CD14-positive monocyte (primary cell): Measurements from ENCODE around the gene LRRN2. TPM values are rescaled to one million over a fixed set of nuclear protein-coding genes. Genes with fewer than 3 reads are reported as not detected.

Source experiments
- DNase-seq, 3 donors: peaks; one replicate each; pipeline ENCODE4 v3.0.0-alpha.2; 2011 to 2022
- H2AFZ ChIP-seq: 2 replicates; pipeline ENCODE4 v1.6.0; 2012; ENCODE audit warnings: mild to moderate bottlenecking, low read depth, low read length, inconsistent platforms; ENCODE audit not compliant: insufficient read depth, poor library complexity, severe bottlenecking
- H3K27ac ChIP-seq, 2 donors: 1 replicate in 1 of 2; 2 replicates in 1 of 2; pipeline ENCODE4 v1.5.1; 2012 to 2013; ENCODE audit warnings: low read length in 2 of 2, control low read depth in 1 of 2, inconsistent platforms in 1 of 2, low read depth in 1 of 2, mild to moderate bottlenecking in 1 of 2
- H3K27me3 ChIP-seq, 2 donors: one replicate each; pipeline versions ENCODE4 v1.6.0 to v1.6.1; 2011 to 2013; ENCODE audit warnings: low read length in 2 of 2; ENCODE audit not compliant: control insufficient read depth in 2 of 2, insufficient read depth in 2 of 2
- H3K36me3 ChIP-seq, 2 donors: replicated peaks in 1 of 2; 1 replicate in 1 of 2; 2 replicates in 1 of 2; pipeline versions ENCODE4 v1.5.1 to v1.6.1; 2012 to 2013; ENCODE audit warnings: low read length in 2 of 2, control low read depth in 1 of 2, inconsistent platforms in 1 of 2, mild to moderate bottlenecking in 1 of 2; ENCODE audit not compliant: insufficient read depth in 2 of 2, control insufficient read depth in 1 of 2
- H3K4me1 ChIP-seq, 2 donors: 1 replicate in 1 of 2; 2 replicates in 1 of 2; pipeline versions ENCODE4 v1.5.1 to v1.6.1; 2012 to 2013; ENCODE audit warnings: low read length in 2 of 2, control low read depth in 1 of 2, inconsistent platforms in 1 of 2, mild to moderate bottlenecking in 1 of 2, moderate library complexity in 1 of 2; ENCODE audit not compliant: insufficient read depth in 2 of 2, control insufficient read depth in 1 of 2
- H3K4me2 ChIP-seq: replicated peaks from 2 replicates; pipeline ENCODE3; 2012; ENCODE audit warnings: low read length, moderate library complexity, mild to moderate bottlenecking; ENCODE audit not compliant: poor library complexity, severe bottlenecking; ENCODE audit errors: extremely low read depth
- H3K4me3 ChIP-seq, 3 experiments: fragments of 200-600 bp in 1 of 3; sonication (generic) in 1 of 3; replicated peaks in 1 of 3; 1 replicate in 2 of 3; 2 replicates in 1 of 3; pipeline ENCODE4 v1.5.1; 2011 to 2013; ENCODE audit warnings: low read length in 3 of 3, mild to moderate bottlenecking in 3 of 3, control low read depth in 2 of 3, low read depth in 2 of 3, inconsistent platforms in 1 of 3, moderate library complexity in 1 of 3
- H3K79me2 ChIP-seq: 2 replicates; pipeline ENCODE4 v1.6.0; 2012; ENCODE audit warnings: mild to moderate bottlenecking, control low read depth, inconsistent platforms, low read length, moderate library complexity; ENCODE audit not compliant: insufficient read depth
- H3K9ac ChIP-seq: 2 replicates; pipeline ENCODE4 v1.6.0; 2017; ENCODE audit warnings: low read length, mild to moderate bottlenecking; ENCODE audit not compliant: insufficient read depth, poor library complexity, severe bottlenecking
- H3K9me3 ChIP-seq, 2 donors: replicated peaks in 1 of 2; 1 replicate in 1 of 2; 2 replicates in 1 of 2; pipeline versions ENCODE4 v1.5.1 to v1.6.1; 2012 to 2013; ENCODE audit warnings: low read length in 2 of 2, control low read depth in 1 of 2; ENCODE audit not compliant: control insufficient read depth in 1 of 2, insufficient read depth in 1 of 2
- H4K20me1 ChIP-seq: 2 replicates; pipeline ENCODE4 v1.6.0; 2012; ENCODE audit warnings: mild to moderate bottlenecking, low read length, control low read depth, moderate library complexity; ENCODE audit not compliant: insufficient read depth
- H3K27ac Mint-ChIP-seq, 7 donors: one replicate each; pipeline ENCODE4 v1.8.0; 2020; ENCODE audit warnings: mild to moderate bottlenecking in 7 of 7, mixed read lengths in 7 of 7, moderate library complexity in 6 of 7, inconsistent platforms in 2 of 7
- H3K27me3 Mint-ChIP-seq, 3 donors: one replicate each; pipeline ENCODE4 v1.8.0; 2021 to 2022; ENCODE audit warnings: low read depth in 3 of 3, mild to moderate bottlenecking in 3 of 3, mixed read lengths in 3 of 3, moderate library complexity in 3 of 3, inconsistent platforms in 1 of 3
- H3K36me3 Mint-ChIP-seq, 2 donors: one replicate each; pipeline ENCODE4 v1.8.0; 2020; ENCODE audit warnings: mixed read lengths in 2 of 2, inconsistent platforms in 1 of 2, mild to moderate bottlenecking in 1 of 2
- H3K4me1 Mint-ChIP-seq: one replicate; pipeline ENCODE4 v1.8.0; 2020; ENCODE audit warnings: mild to moderate bottlenecking, mixed read lengths
- H3K4me3 Mint-ChIP-seq, 2 donors: one replicate each; pipeline ENCODE4 v1.8.0; 2020; ENCODE audit warnings: mild to moderate bottlenecking in 2 of 2, mixed read lengths in 2 of 2, moderate library complexity in 1 of 2
- H3K9me3 Mint-ChIP-seq, 7 donors: one replicate each; pipeline ENCODE4 v1.8.0; 2020 to 2022; ENCODE audit warnings: mixed read lengths in 7 of 7, mild to moderate bottlenecking in 6 of 7, moderate library complexity in 6 of 7, inconsistent platforms in 2 of 7
- CTCF ChIP-seq: fragments of 200-600 bp; IDR thresholded peaks from one replicate; pipeline ENCODE4 v1.8.0; 2022; ENCODE audit warnings: antibody characterized with exemption, mild to moderate bottlenecking
- WGBS: methylation state at CpG from one replicate; pipeline ENCODE4 v1.1.5; 2013; ENCODE audit warnings: missing lambda C conversion rate; ENCODE audit not compliant: insufficient coverage; 5-methylcytosine and 5-hydroxymethylcytosine counted together
- intact Hi-C, 2 donors: fragments of 100-400 bp; cut with micrococcal nuclease; formaldehyde crosslinking; loops; one replicate each; pipeline versions ENCODE4 v1.15.0 to v1.15.1; 2023
- polyA plus RNA-seq, 3 donors: library from polyadenylated mRNA; depleted of rRNA in 1 of 3; unstranded in 2 of 3; stranded (reverse) in 1 of 3; fragments of 300-500 nt in 2 of 3; fragments of >200 nt in 1 of 3; fragmentation: Illumina TruSeq in 2 of 3; gene quantifications; 1 replicate in 2 of 3; 2 replicates in 1 of 3; pipeline ENCODE4 v1.2.3, GENCODE V29; 2012 to 2021

LRRN2 gene
- polyA plus RNA-seq, 3 donors = not detected

DNA sequence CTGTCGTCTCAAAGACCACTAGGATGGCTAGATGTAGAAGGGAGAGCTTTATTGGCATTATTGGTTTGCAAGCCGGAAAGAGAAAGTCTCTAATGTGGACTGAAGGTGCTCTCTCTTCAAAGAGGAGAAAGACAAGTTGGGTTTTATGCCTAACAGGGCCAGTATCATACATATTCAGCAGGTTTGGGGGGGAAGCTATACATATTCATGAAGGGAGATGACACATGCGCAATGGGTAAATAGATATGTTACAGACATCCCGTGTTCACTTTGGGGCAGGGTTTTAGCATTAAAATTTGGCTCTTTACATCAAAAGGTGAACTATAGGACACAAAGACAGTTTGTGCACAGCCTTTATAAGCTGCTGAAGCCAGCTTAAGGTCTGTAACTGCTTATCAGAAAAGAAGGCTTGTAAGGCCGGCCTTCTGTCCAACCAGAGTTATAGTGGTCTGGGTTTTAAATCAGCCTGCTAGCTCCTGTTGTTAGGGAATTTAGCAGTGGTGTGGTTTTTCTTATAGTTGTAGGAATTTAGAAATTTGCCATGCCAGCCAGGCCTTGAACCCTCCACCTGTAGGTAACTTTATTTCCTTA, 46.5 kb upstream of the LRRN2 start:
- Mint-ChIP-seq H3K27me3 (peaks cover 15 to 33% (median 16%) of the 10 kb centered on the region in 3 donors), H3K27ac (no peak overlapping the region), H3K4me1 (no peaks in the 10 kb centered on the region), H3K36me3 (no peaks in the 10 kb centered on the region), H3K4me3 (no peak overlapping the region), H3K9me3 (peaks cover 0 to 6% (median 0%) of the 10 kb centered on the region in 7 donors)
- Histone ChIP-seq H3K4me3 (no peak overlapping the region), H2AFZ (no peak overlapping the region), H3K9me3 (no peaks in the 10 kb centered on the region), H3K27ac (no peak overlapping the region), H3K36me3 (no peaks in the 10 kb centered on the region), H3K9ac (no peak overlapping the region), H4K20me1 (no peaks in the 10 kb centered on the region), H3K27me3 (peaks cover 0 to 16% of the 10 kb centered on the region in 2 donors), H3K4me2 (no peak overlapping the region), H3K79me2 (no peaks in the 10 kb centered on the region), H3K4me1 (no peaks in the 10 kb centered on the region)
- 84% methylated on average over 4 of the region's 5 CpGs for WGBS
- no peak for DNase-seq
- intact Hi-C loops = no loop called here
- TF ChIP-seq CTCF = no peak

DNA sequence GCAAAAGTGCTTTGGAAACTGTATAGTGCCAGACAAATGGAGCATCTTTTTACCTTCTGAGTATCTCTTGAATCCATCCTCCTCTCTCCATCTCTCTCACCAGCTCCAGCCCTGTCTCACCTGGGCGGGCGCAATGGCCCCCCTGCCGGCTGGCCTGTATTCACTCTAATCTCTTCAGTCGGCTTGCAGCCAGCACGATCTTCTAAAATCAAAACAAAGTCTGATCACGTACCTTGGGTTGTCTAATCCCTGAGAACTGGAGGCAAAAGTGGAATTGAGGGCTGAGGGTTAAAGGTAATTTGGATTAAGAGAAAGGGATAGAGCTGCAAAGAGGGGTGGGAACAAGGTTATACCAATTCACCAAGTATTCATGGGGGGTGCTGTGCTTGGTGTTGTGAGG, 46.0 kb upstream of the LRRN2 start:
- no peaks in the 10 kb centered on the region for H3K4me1 Mint-ChIP-seq
- intact Hi-C loops = no loop called here
- Histone ChIP-seq H3K4me3 (no peak overlapping the region), H3K27ac (no peak overlapping the region), H3K4me2 (no peak overlapping the region), H4K20me1 (no peaks in the 10 kb centered on the region), H3K9ac (no peak overlapping the region), H3K79me2 (no peaks in the 10 kb centered on the region), H3K9me3 (no peaks in the 10 kb centered on the region), H3K27me3 (peaks cover 0 to 11% of the 10 kb centered on the region in 2 donors), H3K4me1 (no peaks in the 10 kb centered on the region), H2AFZ (no peak overlapping the region), H3K36me3 (no peaks in the 10 kb centered on the region)
- H3K36me3 Mint-ChIP-seq = no peaks in the 10 kb centered on the region
- DNase-seq = no peak
- no peak overlapping the region for H3K27ac Mint-ChIP-seq
- H3K27me3 Mint-ChIP-seq = peaks cover 14 to 30% (median 15%) of the 10 kb centered on the region in 3 donors
- peaks cover 0 to 3% (median 0%) of the 10 kb centered on the region in 7 donors for H3K9me3 Mint-ChIP-seq
- no peak for TF ChIP-seq CTCF
- H3K4me3 Mint-ChIP-seq = no peak overlapping the region
- 71% methylated on average over 6 of the region's 6 CpGs for WGBS
